K562 (cell line): ENCODE measurements around the gene WDR93. TPM values are rescaled to one million over a fixed set of nuclear protein-coding genes. Genes with fewer than 3 reads are reported as not detected.

Source experiments
- BCOR ChIP-seq: fragments of 450-650 bp; IDR thresholded peaks from 2 replicates; pipeline ENCODE4 v1.6.1; 2016
- MCM7 ChIP-seq, 2 experiments: fragments of 450-650 bp; IDR thresholded peaks; 2 replicates each; pipeline ENCODE4 v1.6.1; 2016 to 2018
- PML ChIP-seq: IDR thresholded peaks from 2 replicates; pipeline ENCODE4 v1.6.1; 2012; ENCODE audit warnings: low read length, inconsistent platforms
- POLR2AphosphoS5 ChIP-seq: IDR thresholded peaks from 2 replicates; pipeline ENCODE4 v1.6.1; 2011; ENCODE audit warnings: mild to moderate bottlenecking, low read depth, low read length, moderate library complexity; ENCODE audit not compliant: control insufficient read depth, insufficient read depth
- RHOXF2B ChIP-seq: fragments of 250-450 bp; sonication (Bioruptor Pico); conservative IDR thresholded peaks from 2 replicates; pipeline ENCODE4 v1.5.1; 2021
- SMC3 ChIP-seq: conservative IDR thresholded peaks from 2 replicates; pipeline ENCODE4 v1.6.1; 2011; ENCODE audit warnings: low read depth, low read length, improper control_type of control experiment; ENCODE audit not compliant: insufficient read depth
- U2AF1 ChIP-seq: fragments of 200-400 bp; formaldehyde crosslinking; optimal IDR thresholded peaks from 2 replicates; pipeline ENCODE3; 2017; ENCODE audit warnings: mild to moderate bottlenecking, low read depth, low read length, moderate library complexity
- YY1 ChIP-seq, 3 experiments: IDR thresholded peaks; 2 replicates each; pipeline ENCODE4 v1.6.1; 2011; ENCODE audit warnings: low read length in 2 of 3, mild to moderate bottlenecking in 2 of 3, moderate library complexity in 2 of 3, borderline replicate concordance in 1 of 3, control low read depth in 1 of 3, low read depth in 1 of 3; ENCODE audit not compliant: insufficient read depth in 3 of 3, insufficient replicate concordance in 2 of 3, control insufficient read depth in 1 of 3, insufficient read length in 1 of 3; ENCODE audit errors: extremely low read depth in 1 of 3
- ZEB2 ChIP-seq: fragments of 450-650 bp; IDR thresholded peaks from 2 replicates; pipeline ENCODE4 v1.6.1; 2016
- ZNF121 ChIP-seq: sonication (generic); formaldehyde crosslinking; conservative IDR thresholded peaks from 2 replicates; pipeline ENCODE4 v1.8.0; 2022; ENCODE audit warnings: missing genetic modification reagents
- ZNF23 ChIP-seq: fragments of 250-450 bp; sonication (Bioruptor Pico); IDR thresholded peaks from 2 replicates; pipeline ENCODE4 v1.4.0; 2020; ENCODE audit warnings: mild to moderate bottlenecking
- ZNF518B ChIP-seq: fragments of 250-450 bp; sonication (Bioruptor Pico); IDR thresholded peaks from 2 replicates; pipeline ENCODE4 v1.5.0; 2021; ENCODE audit warnings: mild to moderate bottlenecking, moderate library complexity
- polyA plus RNA-seq, 8 experiments: library from polyadenylated mRNA; depleted of rRNA in 4 of 8; stranded (reverse) in 5 of 8; unstranded in 3 of 8; fragments of >200 nt; fragmentation: Nextera tagmentation in 2 of 8; fragmentation: Illumina TruSeq in 1 of 8; extraction: Ambion mirVana in 2 of 8; extraction: Trizol in 1 of 8; gene quantifications; 2 replicates each; pipeline versions ENCODE4 v1.2.1 to v1.2.3, GENCODE V29; 2011 to 2014; ENCODE audit warnings: inconsistent platforms in 1 of 8, missing spikeins in 1 of 8
- total RNA-seq, 7 experiments: library from RNA; depleted of rRNA in 6 of 7; stranded (reverse); fragments of >200 nt in 6 of 7; fragmentation: Illumina TruSeq in 2 of 7; extraction: Trizol in 2 of 7; gene quantifications; 2 replicates each; pipeline versions ENCODE4 v1.2.1 to v1.2.3, GENCODE V29; 2011 to 2021; ENCODE audit warnings: low replicate concordance in 1 of 7
- TF ChIP-seq, protein P1 (sequence below), 2 experiments: fragments of 450-650 bp; IDR thresholded peaks; 2 replicates each; pipeline ENCODE4 v1.6.1; 2018; ENCODE audit warnings: mild to moderate bottlenecking in 2 of 2, low read depth in 1 of 2; ENCODE audit not compliant: partially characterized antibody in 2 of 2
- TF ChIP-seq, protein P2 (sequence below): fragments of 250-450 bp; sonication (Bioruptor Pico); IDR thresholded peaks from 2 replicates; pipeline ENCODE4 v1.8.0; 2022; ENCODE audit warnings: moderate library complexity, mild to moderate bottlenecking, inconsistent platforms
- TF ChIP-seq, protein P3 (sequence below): fragments of 250-450 bp; sonication (Bioruptor Pico); IDR thresholded peaks from 2 replicates; pipeline ENCODE4 v1.5.0; 2022; ENCODE audit warnings: mild to moderate bottlenecking

WDR93 gene
- total and polyA plus RNA-seq, 9 of the 15 experiments (the other 6 are each of a cell fraction or from before 2014, with no cell fraction given), result not detected

GRCh38 chr15:89750560-89751542 lies 60.2 kb downstream of the WDR93 start, which contains the start of gene MESP1 (continued):
- TF ChIP-seq, protein P1, sequence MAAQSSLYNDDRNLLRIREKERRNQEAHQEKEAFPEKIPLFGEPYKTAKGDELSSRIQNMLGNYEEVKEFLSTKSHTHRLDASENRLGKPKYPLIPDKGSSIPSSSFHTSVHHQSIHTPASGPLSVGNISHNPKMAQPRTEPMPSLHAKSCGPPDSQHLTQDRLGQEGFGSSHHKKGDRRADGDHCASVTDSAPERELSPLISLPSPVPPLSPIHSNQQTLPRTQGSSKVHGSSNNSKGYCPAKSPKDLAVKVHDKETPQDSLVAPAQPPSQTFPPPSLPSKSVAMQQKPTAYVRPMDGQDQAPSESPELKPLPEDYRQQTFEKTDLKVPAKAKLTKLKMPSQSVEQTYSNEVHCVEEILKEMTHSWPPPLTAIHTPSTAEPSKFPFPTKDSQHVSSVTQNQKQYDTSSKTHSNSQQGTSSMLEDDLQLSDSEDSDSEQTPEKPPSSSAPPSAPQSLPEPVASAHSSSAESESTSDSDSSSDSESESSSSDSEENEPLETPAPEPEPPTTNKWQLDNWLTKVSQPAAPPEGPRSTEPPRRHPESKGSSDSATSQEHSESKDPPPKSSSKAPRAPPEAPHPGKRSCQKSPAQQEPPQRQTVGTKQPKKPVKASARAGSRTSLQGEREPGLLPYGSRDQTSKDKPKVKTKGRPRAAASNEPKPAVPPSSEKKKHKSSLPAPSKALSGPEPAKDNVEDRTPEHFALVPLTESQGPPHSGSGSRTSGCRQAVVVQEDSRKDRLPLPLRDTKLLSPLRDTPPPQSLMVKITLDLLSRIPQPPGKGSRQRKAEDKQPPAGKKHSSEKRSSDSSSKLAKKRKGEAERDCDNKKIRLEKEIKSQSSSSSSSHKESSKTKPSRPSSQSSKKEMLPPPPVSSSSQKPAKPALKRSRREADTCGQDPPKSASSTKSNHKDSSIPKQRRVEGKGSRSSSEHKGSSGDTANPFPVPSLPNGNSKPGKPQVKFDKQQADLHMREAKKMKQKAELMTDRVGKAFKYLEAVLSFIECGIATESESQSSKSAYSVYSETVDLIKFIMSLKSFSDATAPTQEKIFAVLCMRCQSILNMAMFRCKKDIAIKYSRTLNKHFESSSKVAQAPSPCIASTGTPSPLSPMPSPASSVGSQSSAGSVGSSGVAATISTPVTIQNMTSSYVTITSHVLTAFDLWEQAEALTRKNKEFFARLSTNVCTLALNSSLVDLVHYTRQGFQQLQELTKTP (IDR thresholded peaks at IDR 0.05; ENCODE audit: low read depth in 1 of 2, partially characterized antibody in 2 of 2), result no peak
- TF ChIP-seq, protein P2, sequence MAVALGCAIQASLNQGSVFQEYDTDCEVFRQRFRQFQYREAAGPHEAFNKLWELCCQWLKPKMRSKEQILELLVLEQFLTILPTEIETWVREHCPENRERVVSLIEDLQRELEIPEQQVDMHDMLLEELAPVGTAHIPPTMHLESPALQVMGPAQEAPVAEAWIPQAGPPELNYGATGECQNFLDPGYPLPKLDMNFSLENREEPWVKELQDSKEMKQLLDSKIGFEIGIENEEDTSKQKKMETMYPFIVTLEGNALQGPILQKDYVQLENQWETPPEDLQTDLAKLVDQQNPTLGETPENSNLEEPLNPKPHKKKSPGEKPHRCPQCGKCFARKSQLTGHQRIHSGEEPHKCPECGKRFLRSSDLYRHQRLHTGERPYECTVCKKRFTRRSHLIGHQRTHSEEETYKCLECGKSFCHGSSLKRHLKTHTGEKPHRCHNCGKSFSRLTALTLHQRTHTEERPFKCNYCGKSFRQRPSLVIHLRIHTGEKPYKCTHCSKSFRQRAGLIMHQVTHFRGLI (CRISPR knock-in tag), result no peak
- TF ChIP-seq SMC3, result peak; percentile 67
- TF ChIP-seq YY1 (IDR thresholded peaks at IDR 0.05; ENCODE audit: borderline replicate concordance in 1 of 3, control insufficient read depth in 1 of 3, extremely low read depth in 1 of 3, insufficient read depth in 3 of 3, insufficient read length in 1 of 3, insufficient replicate concordance in 2 of 3, low read depth in 1 of 3, low read length in 2 of 3), result peak in 2 of 3 experiments; percentile 26 to 56
- TF ChIP-seq ZNF23 (CRISPR knock-in tag), result no peak
- no peak for TF ChIP-seq BCOR
- no peak for TF ChIP-seq ZNF518B
- TF ChIP-seq, protein P3, sequence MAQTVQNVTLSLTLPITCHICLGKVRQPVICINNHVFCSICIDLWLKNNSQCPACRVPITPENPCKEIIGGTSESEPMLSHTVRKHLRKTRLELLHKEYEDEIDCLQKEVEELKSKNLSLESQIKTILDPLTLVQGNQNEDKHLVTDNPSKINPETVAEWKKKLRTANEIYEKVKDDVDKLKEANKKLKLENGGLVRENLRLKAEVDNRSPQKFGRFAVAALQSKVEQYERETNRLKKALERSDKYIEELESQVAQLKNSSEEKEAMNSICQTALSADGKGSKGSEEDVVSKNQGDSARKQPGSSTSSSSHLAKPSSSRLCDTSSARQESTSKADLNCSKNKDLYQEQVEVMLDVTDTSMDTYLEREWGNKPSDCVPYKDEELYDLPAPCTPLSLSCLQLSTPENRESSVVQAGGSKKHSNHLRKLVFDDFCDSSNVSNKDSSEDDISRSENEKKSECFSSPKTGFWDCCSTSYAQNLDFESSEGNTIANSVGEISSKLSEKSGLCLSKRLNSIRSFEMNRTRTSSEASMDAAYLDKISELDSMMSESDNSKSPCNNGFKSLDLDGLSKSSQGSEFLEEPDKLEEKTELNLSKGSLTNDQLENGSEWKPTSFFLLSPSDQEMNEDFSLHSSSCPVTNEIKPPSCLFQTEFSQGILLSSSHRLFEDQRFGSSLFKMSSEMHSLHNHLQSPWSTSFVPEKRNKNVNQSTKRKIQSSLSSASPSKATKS (CRISPR knock-in tag), result no peak
- TF ChIP-seq MCM7 (IDR thresholded peaks at IDR 0.05), result no peak
- no peak for TF ChIP-seq ZNF121 (CRISPR knock-in tag)
- no peak for TF ChIP-seq U2AF1
- TF ChIP-seq POLR2AphosphoS5, result no peak
- TF ChIP-seq ZEB2, result no peak
- no peak for TF ChIP-seq RHOXF2B (CRISPR knock-in tag)
- TF ChIP-seq PML, result no peak
